H9 (cell line): ENCODE data around the gene RCC1. TPM values are rescaled to one million over a fixed set of nuclear protein-coding genes. Genes with fewer than 3 reads are reported as not detected.

Experiments used
- DNase-seq: peaks from one replicate; pipeline ENCODE4 v3.0.0-alpha.2; 2017
- H2AFZ ChIP-seq: one replicate; pipeline ENCODE4 v1.6.1; 2013; ENCODE audit warnings: mild to moderate bottlenecking, low read length, control low read depth, moderate library complexity
- H2AK5ac ChIP-seq: 2 replicates; pipeline ENCODE4 v1.6.1; 2013; ENCODE audit warnings: low read length, control low read depth, mixed read lengths; ENCODE audit not compliant: insufficient read length
- H2BK120ac ChIP-seq: one replicate; pipeline ENCODE4 v1.6.1; 2013; ENCODE audit warnings: low read depth, mild to moderate bottlenecking, low read length, control low read depth, inconsistent platforms; ENCODE audit not compliant: poor library complexity, severe bottlenecking
- H2BK12ac ChIP-seq: 2 replicates; pipeline ENCODE4 v1.6.1; 2013; ENCODE audit warnings: low read length, control low read depth, mixed read lengths, low read depth; ENCODE audit not compliant: insufficient read length
- H2BK15ac ChIP-seq: 2 replicates; pipeline ENCODE4 v1.6.1; 2013; ENCODE audit warnings: low read depth, low read length, control low read depth
- H2BK20ac ChIP-seq: one replicate; pipeline ENCODE4 v1.6.1; 2013; ENCODE audit warnings: low read depth, mild to moderate bottlenecking, low read length, control low read depth, inconsistent platforms; ENCODE audit not compliant: poor library complexity, severe bottlenecking
- H2BK5ac ChIP-seq: 2 replicates; pipeline ENCODE4 v1.6.1; 2013; ENCODE audit warnings: low read length, control low read depth, mixed read lengths; ENCODE audit not compliant: insufficient read length
- H3K14ac ChIP-seq: 2 replicates; pipeline ENCODE4 v1.6.1; 2013; ENCODE audit warnings: low read length, control low read depth; ENCODE audit not compliant: insufficient read depth
- H3K18ac ChIP-seq: 2 replicates; pipeline ENCODE4 v1.6.1; 2013; ENCODE audit warnings: low read depth, mild to moderate bottlenecking, mixed read lengths, low read length, control low read depth; ENCODE audit not compliant: insufficient read length
- H3K23ac ChIP-seq: 2 replicates; pipeline ENCODE4 v1.6.1; 2013; ENCODE audit warnings: low read length, control low read depth, mixed read lengths, low read depth; ENCODE audit not compliant: insufficient read length
- H3K23me2 ChIP-seq: 2 replicates; pipeline ENCODE4 v1.6.1; 2013; ENCODE audit warnings: low read depth, mild to moderate bottlenecking, mixed read lengths, low read length, control low read depth; ENCODE audit not compliant: insufficient read length, poor library complexity, severe bottlenecking
- H3K27ac ChIP-seq: 2 replicates; pipeline ENCODE4 v1.5.1; 2013; ENCODE audit warnings: low read length, control low read depth, mixed read lengths, low read depth; ENCODE audit not compliant: insufficient read length
- H3K27me3 ChIP-seq: 2 replicates; pipeline ENCODE4 v1.6.1; 2013; ENCODE audit warnings: low read length, control low read depth, inconsistent platforms; ENCODE audit not compliant: insufficient read depth
- H3K4ac ChIP-seq: 2 replicates; pipeline ENCODE4 v1.6.1; 2013; ENCODE audit warnings: low read depth, mild to moderate bottlenecking, control low read depth, inconsistent platforms, low read length, moderate library complexity
- H3K4me1 ChIP-seq: 2 replicates; pipeline ENCODE4 v1.6.1; 2013; ENCODE audit warnings: low read length, control low read depth, inconsistent platforms; ENCODE audit not compliant: insufficient read depth
- H3K4me2 ChIP-seq: 2 replicates; pipeline ENCODE4 v1.6.1; 2013; ENCODE audit warnings: low read length, control low read depth, mixed read lengths; ENCODE audit not compliant: insufficient read length, insufficient read depth
- H3K56ac ChIP-seq: 2 replicates; pipeline ENCODE4 v1.6.1; 2013; ENCODE audit warnings: low read depth, mild to moderate bottlenecking, mixed read lengths, low read length, control low read depth; ENCODE audit not compliant: insufficient read length
- H3K79me1 ChIP-seq: 2 replicates; pipeline ENCODE4 v1.6.1; 2013; ENCODE audit warnings: low read depth, mild to moderate bottlenecking, moderate library complexity, low read length, control low read depth, inconsistent platforms; ENCODE audit not compliant: insufficient read depth, poor library complexity, severe bottlenecking
- H3K79me2 ChIP-seq: 2 replicates; pipeline ENCODE4 v1.6.1; 2013; ENCODE audit warnings: low read length, control low read depth, inconsistent platforms; ENCODE audit not compliant: insufficient read depth
- H3K9ac ChIP-seq: 2 replicates; pipeline ENCODE4 v1.6.1; 2013; ENCODE audit warnings: low read length, control low read depth, mixed read lengths; ENCODE audit not compliant: insufficient read length; ENCODE audit errors: extremely low read depth
- H3K9me3 ChIP-seq: one replicate; pipeline ENCODE4 v1.6.1; 2013; ENCODE audit warnings: low read depth, low read length, inconsistent platforms; ENCODE audit not compliant: control insufficient read depth
- H3T11ph ChIP-seq: one replicate; pipeline ENCODE4 v1.6.1; 2013; ENCODE audit warnings: mild to moderate bottlenecking, low read length, control low read depth, inconsistent platforms
- H4K20me1 ChIP-seq: one replicate; pipeline ENCODE4 v1.6.1; 2013; ENCODE audit not compliant: control insufficient read depth, insufficient read length, insufficient read depth
- H4K5ac ChIP-seq: 2 replicates; pipeline ENCODE4 v1.6.1; 2013; ENCODE audit warnings: low read depth, mild to moderate bottlenecking, mixed read lengths, low read length, control low read depth; ENCODE audit not compliant: insufficient read length
- H4K8ac ChIP-seq: replicated peaks from 2 replicates; pipeline ENCODE4 v1.6.1; 2013; ENCODE audit warnings: low read length, control low read depth, mixed read lengths, low read depth; ENCODE audit not compliant: insufficient read length
- H4K91ac ChIP-seq: 2 replicates; pipeline ENCODE4 v1.6.1; 2013; ENCODE audit warnings: low read depth, mild to moderate bottlenecking, moderate library complexity, mixed read lengths, low read length, control low read depth; ENCODE audit not compliant: insufficient read length
- H3K27ac Mint-ChIP-seq, 3 experiments: 2 replicates in 2 of 3; 3 replicates in 1 of 3; pipeline ENCODE4 v1.8.0; 2020 to 2021; ENCODE audit warnings: mixed read lengths in 3 of 3, mild to moderate bottlenecking in 1 of 3, moderate library complexity in 1 of 3
- H3K27me3 Mint-ChIP-seq: 2 replicates; pipeline ENCODE4 v1.8.0; 2021; ENCODE audit warnings: low read depth, mild to moderate bottlenecking, moderate library complexity, mixed read lengths
- H3K36me3 Mint-ChIP-seq, 3 experiments: 2 replicates in 2 of 3; 3 replicates in 1 of 3; pipeline ENCODE4 v1.8.0; 2020 to 2021; ENCODE audit warnings: low read depth in 3 of 3, mixed read lengths in 3 of 3; ENCODE audit not compliant: insufficient read depth in 1 of 3
- H3K4me1 Mint-ChIP-seq, 2 experiments: 2 replicates each; pipeline ENCODE4 v1.8.0; 2020; ENCODE audit warnings: mixed read lengths in 2 of 2
- H3K4me3 Mint-ChIP-seq, 2 experiments: 2 replicates in 1 of 2; 3 replicates in 1 of 2; pipeline ENCODE4 v1.8.0; 2020 to 2021; ENCODE audit warnings: mild to moderate bottlenecking in 2 of 2, mixed read lengths in 2 of 2, moderate library complexity in 1 of 2
- H3K9me3 Mint-ChIP-seq, 2 experiments: 2 replicates in 1 of 2; 3 replicates in 1 of 2; pipeline ENCODE4 v1.8.0; 2020; ENCODE audit warnings: mild to moderate bottlenecking in 2 of 2, mixed read lengths in 2 of 2, moderate library complexity in 1 of 2
- CTCF ChIP-seq: fragments of 200-600 bp; sonication (generic); conservative IDR thresholded peaks from 3 replicates; pipeline ENCODE4 v1.8.0; 2021; ENCODE audit warnings: antibody characterized with exemption, mild to moderate bottlenecking
- WGBS: extraction: QIAGEN DNeasy Blood & Tissue Kit; methylation state at CpG from one replicate; pipeline ENCODE4 v1.1.7; 2013; ENCODE audit warnings: missing lambda C conversion rate, low lambda C conversion rate, mixed read lengths; ENCODE audit not compliant: insufficient read length; ENCODE audit errors: extremely low coverage; 5-methylcytosine and 5-hydroxymethylcytosine counted together
- total RNA-seq: library from RNA; stranded (reverse); gene quantifications from 2 replicates; pipeline ENCODE4 v1.2.1, GENCODE V29; 2021

Gene RCC1
- total RNA-seq, 1 experiment from 2014 or later = 93.6 TPM

- Histone ChIP-seq H4K5ac (no peak overlapping the region), H3K27ac (no peak overlapping the region), H2BK12ac (no peak overlapping the region), H3K4ac (no peak overlapping the region), H3K4me1 (peaks cover 14% of the 10 kb centered on the region), H2BK15ac (no peak overlapping the region), H2AFZ (no peak overlapping the region), H3K23ac (no peak overlapping the region), H4K20me1 (no peaks in the 10 kb centered on the region), H3K9ac (no peak overlapping the region), H2AK5ac (no peak overlapping the region), H2BK120ac (no peak overlapping the region), H3K27me3 (no peaks in the 10 kb centered on the region), H3K9me3 (no peaks in the 10 kb centered on the region), H3K79me1 (no peaks in the 10 kb centered on the region), H4K91ac (no peak overlapping the region), H3K56ac (no peak overlapping the region), H2BK20ac (no peak overlapping the region), H3K23me2 (peaks cover 8% of the 10 kb centered on the region), H3K18ac (no peak overlapping the region), H2BK5ac (no peak overlapping the region), H3K79me2 (peaks cover 20% of the 10 kb centered on the region; the same call in 1 of the 2 replicates), H3K4me2 (peak overlapping the region; percentile 18), H4K8ac (no peak overlapping the region), H3T11ph (no peak overlapping the region), H3K14ac (no peak overlapping the region)
- no CpG with 5 or more reads among the region's 7 CpGs for WGBS
- Mint-ChIP-seq H3K4me1 (peaks cover 31 to 37% of the 10 kb centered on the region in 2 experiments), H3K27me3 (peaks cover 11% of the 10 kb centered on the region), H3K9me3 (0 out of 5 replicates have a peak, but pooled peaks cover 0 to 3% of the 10 kb centered on the region in 2 experiments), H3K27ac (peak overlapping the region; percentile 22 to 73 (median 71); a peak in 6 of 7 replicates), H3K4me3 (peak overlapping the region; percentile 74 to 85), H3K36me3 (peaks cover 14 to 26% (median 22%) of the 10 kb centered on the region in 3 experiments)
- peak; percentile 54 for DNase-seq
- TF ChIP-seq CTCF = no peak
These were observed 11.8 kb downstream of the RCC1 start for GRCh38 chr1:28517649-28517999.
